HL-60/S4 treated with phorbol 12-myristate 13-acetate at 8.2 ng/mL for 4 days and 3 days (cell line): ENCODE results near the gene ZBTB21.

ENCODE experiments used
- in situ Hi-C: fragments of 300-500 bp; cut with MboI; formaldehyde crosslinking; loops from 2 replicates; pipeline ENCODE4 v1.15.0; 2022; ENCODE audit warnings: low sequenced_read_pairs

ZBTB21 gene

DNA sequence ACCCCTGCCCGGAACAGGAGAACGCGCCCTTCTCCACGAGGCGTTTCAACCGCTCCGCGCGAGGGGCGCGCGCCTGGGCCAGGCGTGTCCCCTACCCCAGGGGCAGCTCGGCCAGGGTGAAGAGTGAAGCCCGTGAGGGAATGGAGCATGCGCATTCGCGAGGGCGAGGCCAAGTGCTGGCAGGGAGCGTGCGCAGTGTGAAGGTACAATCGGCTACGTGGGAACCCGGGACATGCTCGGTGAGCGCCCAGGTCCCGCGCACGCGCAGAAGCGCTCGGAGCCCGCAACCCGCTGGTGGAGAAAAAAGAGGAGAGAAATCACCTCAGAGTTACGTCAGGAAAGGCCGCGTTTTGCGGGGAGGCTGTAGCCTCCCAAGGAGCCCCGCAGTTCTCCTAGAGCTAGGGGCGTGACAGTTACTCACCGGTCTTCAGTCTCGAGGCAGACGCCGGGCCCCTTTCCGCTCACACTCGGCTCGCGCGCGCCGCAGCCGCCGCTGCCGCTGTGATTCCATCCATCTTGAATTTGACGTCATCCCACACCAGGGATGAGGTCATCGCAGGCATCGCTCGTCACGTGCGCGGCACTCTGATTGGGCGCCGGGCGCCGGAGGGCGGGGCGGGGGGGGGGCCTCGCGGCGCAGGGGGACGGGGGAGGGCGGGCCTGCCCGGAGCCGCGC is at the start of gene ZBTB21:
Gene ZBTB21 (minus strand): TSS at position 530 of the 676 bp plus-strand sequence. CDS start 16,265 bp downstream, outside the sequence.
- in situ Hi-C loops = no loop called here

DNA sequence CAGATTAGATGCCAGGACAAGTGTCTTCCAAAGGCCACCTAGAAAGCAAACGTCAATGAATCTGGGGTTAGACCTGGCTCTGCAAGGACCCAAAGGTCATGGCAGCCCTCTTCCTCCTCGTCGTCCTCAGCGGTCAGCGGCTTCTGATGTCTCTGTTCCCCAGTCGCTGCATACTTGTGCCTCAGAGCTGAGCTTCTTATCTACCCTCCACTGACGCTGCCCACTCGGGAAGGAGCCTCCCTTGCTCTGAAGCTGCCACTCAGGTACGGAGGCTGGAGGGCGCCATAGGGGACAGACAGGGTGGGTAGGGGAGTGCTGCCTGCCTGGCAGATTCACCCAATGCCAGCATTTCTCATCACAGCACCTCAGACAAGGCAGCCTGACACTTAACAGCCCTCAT is 49.6 kb upstream of the ZBTB21 start:
- in situ Hi-C loops = no loop called here

DNA sequence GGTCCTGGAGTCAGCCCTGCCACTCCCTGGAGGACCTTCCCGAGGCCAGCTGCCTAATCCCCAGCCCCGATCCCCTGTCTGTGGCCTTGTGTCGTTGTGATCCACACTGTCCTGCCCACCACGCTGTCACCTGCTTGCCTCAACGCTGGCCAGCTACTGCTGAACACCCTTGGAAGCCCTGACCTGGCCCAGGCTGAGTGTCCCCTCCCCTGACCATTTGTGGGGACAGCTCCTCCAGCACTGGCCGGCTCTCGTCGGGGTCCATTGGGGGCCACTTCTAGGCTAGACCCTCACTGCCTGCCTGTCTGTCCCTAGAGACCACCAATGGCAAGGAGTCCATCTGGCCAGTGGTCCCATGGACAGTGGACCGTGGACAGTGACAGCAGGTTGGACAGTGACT is 49.0 kb upstream of the ZBTB21 start:
- in situ Hi-C loops = no loop called here

DNA sequence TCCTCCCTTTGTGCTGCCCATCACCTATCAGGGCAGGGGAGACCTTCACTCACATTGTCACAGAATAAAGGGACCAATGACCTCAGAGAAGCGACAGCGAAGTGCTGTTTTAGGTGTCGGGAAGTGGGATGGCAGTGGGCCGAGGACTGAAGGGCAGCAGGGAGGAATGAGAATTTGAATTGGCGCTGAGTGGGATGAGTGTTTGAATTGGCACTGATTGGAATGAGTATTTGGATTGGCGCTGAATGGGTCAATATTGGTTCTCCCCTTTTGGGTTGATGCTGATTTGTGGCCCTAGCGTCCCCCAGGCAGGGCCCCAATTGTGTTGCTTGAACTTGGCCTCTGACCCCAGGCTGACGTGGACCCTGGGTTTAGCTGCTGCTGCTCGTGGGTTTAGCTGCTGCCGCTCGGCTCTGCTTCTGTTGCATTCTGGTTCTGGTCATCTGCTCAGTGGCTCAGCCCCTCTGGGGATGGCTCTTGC is 48.5 kb upstream of the ZBTB21 start:
- in situ Hi-C loops = no loop called here

DNA sequence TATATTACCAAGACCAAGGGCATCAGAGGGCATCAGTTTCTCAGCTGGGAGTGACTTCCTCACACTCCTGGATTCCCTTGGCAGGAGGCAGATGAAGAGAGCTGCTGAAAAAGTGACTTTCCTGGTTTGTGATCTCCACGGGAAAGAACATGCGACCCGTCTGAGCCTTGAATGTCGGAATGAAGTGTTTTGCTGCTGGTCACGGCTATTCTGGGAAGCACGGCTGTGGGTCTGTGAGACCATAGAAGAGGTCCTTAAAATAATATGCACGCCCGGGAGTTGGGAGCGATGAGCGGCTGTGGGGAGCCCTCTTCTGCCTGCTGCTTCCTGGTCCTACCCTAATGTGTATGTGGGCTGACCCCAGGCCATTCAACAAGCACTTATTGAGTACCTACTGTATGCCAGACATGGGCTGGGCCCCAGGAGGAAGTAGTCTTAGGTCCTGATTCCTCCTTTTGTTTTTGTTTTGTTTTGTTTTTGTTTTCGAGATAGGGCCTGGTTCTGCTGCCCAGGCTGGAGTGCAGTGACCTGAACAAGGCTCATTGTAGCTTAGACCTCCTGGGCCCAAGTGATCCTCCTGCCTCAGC is 47.8 kb upstream of the ZBTB21 start:
- in situ Hi-C loops = no loop called here

DNA sequence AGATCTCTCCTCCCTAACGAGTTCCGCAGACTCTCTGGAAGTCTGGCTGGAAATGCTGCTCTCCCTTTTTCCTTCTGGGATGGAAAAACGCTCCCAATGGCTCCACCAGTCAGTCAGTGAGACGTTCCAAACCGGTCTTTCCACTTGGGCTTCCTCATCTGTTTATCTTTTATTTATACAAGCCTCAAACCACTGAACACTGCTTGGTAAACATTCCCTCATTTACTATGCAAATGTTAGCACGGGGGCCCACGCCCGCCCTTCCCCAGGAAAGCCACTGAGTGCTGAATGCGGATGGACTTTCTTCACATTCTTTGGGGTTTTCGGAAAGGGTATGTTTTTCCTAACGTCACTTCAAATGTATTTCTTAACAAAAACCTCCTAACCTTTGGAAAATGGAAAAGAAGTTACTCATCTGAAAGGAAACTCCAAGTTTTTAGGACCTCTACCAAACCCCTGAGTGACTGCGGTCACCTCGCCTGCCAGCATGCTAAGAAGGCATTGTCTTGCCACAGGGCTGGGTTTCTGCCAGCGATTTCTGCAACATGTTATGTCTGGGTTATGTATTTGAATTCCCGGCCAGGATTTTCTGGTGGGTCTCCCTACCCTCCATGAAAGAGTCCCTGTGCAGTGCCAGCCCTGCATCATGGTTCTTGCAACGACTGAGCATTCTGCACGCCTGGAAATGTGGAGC is 47.0 kb upstream of the ZBTB21 start:
- in situ Hi-C loops = no loop called here

DNA sequence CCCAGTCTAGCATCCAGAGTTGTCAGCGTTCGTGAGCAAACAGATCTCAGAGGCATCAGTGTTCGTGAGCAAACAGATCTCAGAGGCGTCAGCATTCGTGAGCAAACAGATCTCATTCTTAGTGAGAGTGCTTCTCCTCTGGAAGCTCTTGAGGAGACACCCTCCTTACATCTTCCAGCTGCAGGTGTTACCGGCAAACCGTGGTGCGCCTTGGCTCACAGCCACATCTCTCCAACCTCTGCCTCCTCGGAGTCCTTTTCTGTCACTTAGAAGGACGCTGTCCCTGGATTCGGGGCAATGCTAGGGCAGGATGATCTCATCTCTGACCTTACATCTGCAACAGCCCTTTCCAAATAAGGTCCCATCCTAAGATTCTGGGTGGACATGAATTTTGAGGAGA is 46.3 kb upstream of the ZBTB21 start:
- in situ Hi-C loops = no loop called here

DNA sequence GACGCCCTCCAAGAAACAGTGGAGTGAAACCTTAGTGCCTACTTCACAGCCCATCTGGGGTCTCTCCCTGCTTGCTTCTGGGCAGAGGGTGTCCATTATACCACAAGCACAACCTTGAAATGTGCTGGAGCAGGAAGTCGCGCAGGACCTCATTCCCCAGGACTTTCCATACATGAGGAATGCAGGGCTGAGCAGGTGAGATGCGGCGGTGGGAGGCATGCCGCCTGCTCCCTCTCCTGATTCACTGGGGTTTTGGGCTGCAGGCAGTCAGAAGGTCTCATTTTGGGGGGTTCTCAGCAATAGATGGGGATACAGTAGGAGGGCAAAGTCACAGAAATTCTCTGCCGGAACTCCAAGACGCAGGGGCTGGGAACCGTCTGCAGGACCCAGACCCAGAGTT is 45.3 kb upstream of the ZBTB21 start:
- in situ Hi-C loops = no loop called here

DNA sequence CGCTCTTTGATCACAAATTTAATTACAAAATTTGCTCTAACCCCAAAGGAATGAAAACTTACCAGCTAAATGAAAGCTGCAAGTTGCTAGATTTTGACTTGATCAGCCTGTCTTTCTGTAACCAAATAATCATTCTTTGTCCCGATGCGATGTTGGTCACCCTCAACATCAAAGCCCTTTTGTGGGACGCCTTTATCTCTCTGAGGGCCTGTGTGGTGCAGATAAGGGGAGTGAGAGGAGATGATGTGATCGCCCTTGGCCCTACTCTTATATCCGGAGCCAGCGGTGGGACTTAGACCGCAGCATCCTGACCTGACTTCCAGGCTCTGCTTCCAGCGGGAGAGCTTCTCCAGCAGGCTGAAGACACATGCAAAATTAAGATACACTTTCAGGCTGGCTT is 41.6 kb upstream of the ZBTB21 start:
- in situ Hi-C loops = no loop called here

DNA sequence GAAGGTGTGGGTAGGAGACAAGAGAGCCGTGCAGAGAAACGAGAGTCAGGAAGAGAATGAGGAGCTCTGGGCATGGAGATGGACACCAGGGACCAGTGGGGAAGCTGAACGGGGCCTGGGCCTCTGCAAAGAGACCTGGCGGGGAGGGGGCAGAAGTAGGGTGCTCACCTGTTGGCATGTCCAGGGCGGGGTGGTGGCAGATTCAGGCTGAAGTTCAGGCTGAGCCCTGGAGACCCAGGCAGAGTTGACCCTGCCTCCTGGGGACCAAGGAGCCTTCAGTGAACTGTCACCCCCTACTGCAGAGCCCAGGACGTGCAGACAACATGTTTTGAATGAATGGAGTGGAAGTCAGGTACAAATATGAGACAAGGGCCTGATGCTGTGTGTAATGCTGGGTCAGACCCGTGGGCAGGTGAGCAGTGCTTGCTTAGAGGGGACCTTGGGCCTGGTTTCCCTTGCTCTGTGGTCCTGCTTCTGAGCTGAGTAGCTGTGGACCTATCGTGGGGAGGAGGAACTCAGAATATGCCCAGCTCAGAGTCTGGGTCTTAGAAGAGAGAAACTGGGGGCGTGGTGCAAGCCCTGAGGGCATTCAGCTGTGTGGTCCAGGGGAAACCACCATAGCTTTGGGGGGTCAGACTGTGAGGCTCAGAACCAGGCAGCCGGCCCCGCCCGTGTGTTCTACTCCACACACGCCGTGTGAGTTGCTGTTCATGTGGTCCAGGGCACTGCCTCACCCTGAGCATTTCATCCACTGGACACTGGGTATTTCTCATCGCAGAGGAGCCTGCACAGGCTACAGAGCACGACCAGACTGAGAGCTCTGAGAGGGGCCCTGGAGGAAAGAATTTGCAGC is 39.6 kb upstream of the ZBTB21 start:
- in situ Hi-C loops = no loop called here

DNA sequence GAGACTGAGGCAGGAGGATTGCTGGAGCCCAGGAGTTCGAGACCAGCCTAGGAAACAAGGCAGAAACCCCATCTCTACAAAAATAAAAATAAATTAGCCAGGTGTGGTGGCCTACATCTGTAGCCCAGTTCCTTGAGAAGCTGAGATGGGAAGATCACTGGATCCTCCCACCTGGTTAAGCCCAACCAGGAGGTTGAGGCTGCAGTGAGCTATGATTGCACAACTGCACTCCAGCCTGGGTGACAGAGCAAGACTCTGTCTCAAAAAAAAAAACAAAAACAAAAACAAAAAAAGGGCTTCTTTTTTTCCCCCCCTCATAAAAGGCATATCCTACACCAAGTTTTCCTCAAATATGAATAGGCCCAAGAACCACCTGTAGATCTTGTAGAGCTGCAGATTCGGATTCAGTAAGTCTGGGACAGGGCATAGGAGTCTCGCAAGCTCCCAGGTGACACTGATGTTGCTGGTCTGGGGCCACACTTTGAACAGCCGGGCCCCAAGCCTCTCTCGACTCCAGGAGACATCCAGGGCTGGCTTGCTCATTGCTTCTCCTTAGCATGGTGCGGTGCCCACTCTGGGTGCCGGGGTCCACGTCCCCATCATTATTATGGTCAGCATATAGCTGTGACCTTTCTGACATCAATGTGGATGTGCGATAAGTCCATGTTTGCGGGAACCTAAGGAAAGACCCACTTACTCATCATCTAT is 38.9 kb upstream of the ZBTB21 start:
- in situ Hi-C loops = no loop called here

DNA sequence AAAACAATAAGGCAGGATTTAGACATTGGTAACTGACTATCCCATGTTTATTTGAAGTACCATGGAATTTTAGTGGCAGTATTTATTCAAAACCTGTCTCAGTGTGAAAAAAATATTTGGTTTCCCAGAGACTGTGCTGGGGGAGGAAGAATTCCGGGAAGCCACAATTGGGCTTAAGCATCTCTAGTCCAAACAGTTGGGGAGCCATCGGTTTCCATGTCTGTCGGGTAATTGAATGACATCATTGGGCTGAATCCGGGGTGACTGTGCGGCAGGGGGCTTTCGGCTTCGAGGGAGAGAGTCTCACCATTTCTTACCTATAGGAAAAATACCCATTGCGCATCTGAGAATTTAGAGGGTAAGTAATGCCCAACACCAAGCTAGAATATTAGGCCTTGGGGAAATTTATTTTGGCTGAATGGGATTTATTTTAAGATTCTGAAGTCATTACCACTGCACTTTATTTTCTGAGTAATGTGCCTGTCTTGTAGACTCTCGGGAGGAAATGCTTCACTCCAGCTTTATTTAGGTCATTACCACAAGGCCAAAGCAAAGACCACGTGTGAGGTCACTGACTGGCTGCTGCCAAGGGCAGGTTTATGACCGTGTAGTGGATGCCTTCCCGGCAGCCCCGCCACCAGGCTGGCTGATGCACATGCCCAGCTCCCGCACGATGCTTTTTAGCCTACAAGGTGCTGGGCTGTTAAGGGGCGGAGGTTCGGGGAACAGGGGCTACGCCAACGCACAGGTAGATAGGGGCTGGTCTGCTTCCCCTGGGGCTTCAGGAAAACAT is 37.9 kb upstream of the ZBTB21 start:
- in situ Hi-C loops = no loop called here

DNA sequence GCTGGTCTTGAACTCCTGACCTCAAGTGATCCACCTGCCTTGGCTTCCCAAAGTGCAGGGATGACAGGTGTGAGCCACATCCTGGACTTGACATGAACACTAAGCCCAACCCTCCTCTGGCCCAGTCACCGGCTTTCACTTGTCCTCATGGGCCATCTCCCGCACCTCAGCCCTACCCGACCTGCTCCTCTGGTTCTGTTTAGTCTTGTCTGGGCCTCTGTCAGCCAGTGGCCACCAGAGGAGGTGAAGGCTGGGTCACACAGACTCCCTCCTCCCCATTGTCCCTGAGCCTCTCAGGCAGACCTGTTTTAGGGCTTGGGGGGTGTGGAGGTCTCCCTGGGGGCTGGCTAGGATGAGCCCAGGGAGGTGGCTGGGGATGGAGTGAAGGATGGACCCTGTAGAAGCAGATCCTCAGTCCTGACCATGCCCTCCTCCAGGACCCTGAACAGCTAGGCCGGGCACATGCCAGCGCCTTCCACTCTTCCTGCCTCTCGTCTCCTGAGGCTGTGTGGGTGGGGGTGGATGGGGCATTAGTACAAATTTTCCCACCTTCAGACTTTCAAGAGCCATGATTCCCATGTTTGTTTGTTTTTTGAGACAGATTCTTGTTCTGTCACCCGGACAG is 34.8 kb upstream of the ZBTB21 start:
- in situ Hi-C loops = no loop called here

DNA sequence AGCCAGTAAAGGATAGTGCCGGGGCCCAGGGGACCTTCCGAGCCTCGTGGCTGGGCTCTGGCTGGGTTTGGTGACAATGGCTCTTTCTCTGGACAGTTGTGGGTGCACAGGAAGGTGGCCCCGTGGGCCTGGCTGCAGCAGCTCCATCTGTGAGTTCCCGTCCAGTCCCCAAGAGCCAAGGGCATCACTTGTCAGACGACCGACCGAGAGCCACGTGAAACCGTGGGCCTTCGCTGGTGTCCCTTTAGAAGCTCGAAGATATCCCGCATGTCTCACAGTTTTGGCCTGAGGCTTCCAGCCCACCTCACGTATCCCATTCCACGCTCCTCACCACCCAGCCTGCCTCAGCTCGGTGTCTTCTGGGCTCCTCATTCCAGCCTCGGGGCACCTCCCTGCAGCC is 33.8 kb upstream of the ZBTB21 start:
- in situ Hi-C loops = no loop called here

DNA sequence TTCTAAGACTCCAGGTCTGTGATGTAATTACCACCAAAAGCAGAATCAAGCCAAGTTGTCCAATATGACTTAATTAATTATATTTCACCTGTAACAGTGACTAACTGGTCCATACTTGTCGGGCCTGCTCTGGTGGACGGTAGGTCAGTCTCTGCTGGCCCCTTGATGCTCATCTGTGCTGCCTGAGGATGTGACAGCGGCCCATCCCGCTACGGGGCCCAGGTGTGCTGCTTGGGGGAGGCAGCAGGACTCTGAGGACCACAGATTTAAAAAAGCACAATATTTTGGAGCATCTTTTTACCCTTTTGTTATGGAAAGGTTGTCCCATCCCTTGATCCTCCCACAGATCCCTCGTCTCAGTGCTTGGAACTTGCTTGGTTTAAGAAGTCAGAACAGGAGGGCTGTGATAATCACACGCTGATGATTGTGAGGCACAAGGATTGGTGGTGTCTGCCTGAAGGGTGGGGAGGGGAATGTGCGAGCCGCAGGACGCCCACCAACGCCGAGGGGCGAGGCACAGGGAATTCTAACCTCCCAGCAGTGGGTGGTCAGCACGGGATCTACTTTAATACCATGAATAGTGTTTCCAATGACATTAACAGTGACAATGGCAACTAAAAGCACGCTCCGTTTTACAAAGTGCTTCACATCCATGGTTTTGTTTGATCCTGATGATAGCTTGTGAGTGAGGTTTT is 33.2 kb upstream of the ZBTB21 start:
- in situ Hi-C loops = no loop called here

DNA sequence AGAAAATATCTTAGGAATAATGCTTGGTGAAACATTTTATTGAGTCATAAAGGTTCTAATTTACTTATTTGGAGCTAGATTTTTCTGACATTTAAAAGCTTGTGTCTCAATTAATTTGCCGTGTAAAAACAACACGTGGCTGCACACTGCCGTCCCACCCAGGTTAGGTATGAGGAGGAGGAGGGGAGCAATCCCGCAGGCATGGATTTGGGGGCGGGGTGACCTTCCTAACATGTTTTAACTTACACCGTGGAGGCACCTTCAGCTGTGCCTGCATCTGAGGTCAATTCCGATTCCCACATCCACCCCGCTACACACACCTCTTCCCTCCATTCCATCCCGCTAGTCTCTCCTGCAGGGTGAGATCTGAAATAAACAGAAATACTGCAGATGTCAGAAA is 32.5 kb upstream of the ZBTB21 start:
- in situ Hi-C loops = no loop called here

DNA sequence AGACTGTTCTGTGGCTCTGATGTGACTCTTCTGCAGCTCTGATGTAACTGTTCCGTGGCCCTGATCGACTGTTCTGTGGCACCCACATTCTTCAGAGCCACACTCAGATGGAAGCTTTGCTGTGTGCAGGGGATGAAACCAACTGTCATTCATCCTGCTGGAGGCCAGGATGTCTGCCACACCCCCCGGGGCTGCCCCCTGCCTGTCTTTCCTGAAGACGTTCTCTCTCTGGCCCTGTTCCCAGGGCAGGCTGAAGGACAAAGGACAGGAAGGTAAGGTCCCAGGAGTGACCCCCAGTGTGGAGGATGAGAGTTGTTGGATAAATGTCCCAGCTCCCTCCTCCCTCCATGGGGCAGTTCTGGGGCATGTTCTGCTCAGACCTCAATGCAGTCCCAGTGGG is 31.6 kb upstream of the ZBTB21 start:
- in situ Hi-C loops = no loop called here

DNA sequence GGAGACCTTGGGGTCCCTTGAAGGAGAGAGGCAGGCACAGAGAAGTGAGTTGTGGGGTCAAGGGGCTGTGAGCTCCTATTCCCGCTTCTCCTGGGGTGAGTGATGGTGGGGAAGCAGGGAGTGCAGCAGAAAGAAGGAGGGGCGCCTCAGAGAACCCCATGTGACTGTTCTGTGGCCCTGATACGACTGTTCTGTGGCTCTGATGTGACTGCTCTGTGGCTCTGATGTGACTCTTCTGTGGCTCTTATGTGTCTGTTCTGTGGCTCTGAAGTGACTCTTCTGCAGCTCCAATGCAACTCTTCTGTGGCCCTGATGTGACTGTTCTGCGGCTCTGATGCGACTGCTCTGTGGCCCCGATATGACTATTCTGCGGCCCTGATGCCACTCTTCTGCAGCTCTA is 31.1 kb upstream of the ZBTB21 start:
- in situ Hi-C loops = no loop called here
